A549 (cell line): ENCODE data around the gene TMEM240. TPM values are rescaled to one million over a fixed set of nuclear protein-coding genes. Genes with fewer than 3 reads are reported as not detected.

Experiments used
- ATAC-seq, 2 experiments: fragments of 200-7000 bp in 1 of 2; fragments of >200 bp in 1 of 2; cut with Nextera tagmentation in 1 of 2; cut with Tn5 transposase in 1 of 2; 3 replicates each; pipeline versions ENCODE4 v1.8.0 to v1.9.1; 2018 to 2020; ENCODE audit warnings: mild to moderate bottlenecking in 1 of 2, moderate library complexity in 1 of 2
- CTCF ChIA-PET: fragments of 300-600 bp; sonication (Branson Sonifier 250); formaldehyde crosslinking; extraction: SDS; loops from one replicate; lab custom pipeline; 2021; ENCODE audit warnings: antibody characterized with exemption, inconsistent platforms; lab: Yijun Ruan, JAX
- POLR2A ChIA-PET: fragments of 350-600 bp; formaldehyde crosslinking; extraction: SDS; loops from one replicate; lab custom pipeline; 2021; ENCODE audit warnings: antibody characterized with exemption, inconsistent platforms; lab: Yijun Ruan, JAX
- DNase-seq, 2 experiments: peaks; one replicate each; pipeline versions ENCODE4 v3.0.0 to v3.0.0-alpha.2; 2011 to 2016; ENCODE audit warnings: low read depth in 1 of 2, low spot score in 1 of 2
- FAIRE-seq: peaks from 2 replicates; lab custom pipeline; 2011; peaks lifted over from hg19 to GRCh38; lab: Jason Lieb, UNC
- H3K27ac ChIP-seq, 2 experiments: fragments of >200 bp; sonication (Bioruptor Twin); formaldehyde crosslinking; 3 replicates each; pipeline ENCODE4 v1.5.1; 2016 to 2017
- H3K4me1 ChIP-seq: fragments of >200 bp; sonication (Bioruptor Twin); formaldehyde crosslinking; 3 replicates; pipeline ENCODE4 v1.6.1; 2016
- H3K4me2 ChIP-seq: fragments of >200 bp; sonication (Bioruptor Twin); formaldehyde crosslinking; 3 replicates; pipeline ENCODE4 v1.6.1; 2016
- H3K4me3 ChIP-seq: fragments of >200 bp; sonication (Bioruptor Twin); formaldehyde crosslinking; 3 replicates; pipeline ENCODE4 v1.5.1; 2016
- H3K9me3 ChIP-seq: fragments of >200 bp; sonication (Bioruptor Twin); formaldehyde crosslinking; 3 replicates; pipeline ENCODE4 v1.6.1; 2016
- CHD2 ChIP-seq: fragments of 150-350 bp; IDR thresholded peaks from 2 replicates; pipeline ENCODE4 v1.6.1; 2014; ENCODE audit warnings: low read length; ENCODE audit not compliant: partially characterized antibody
- EHF ChIP-seq: fragments of 250-450 bp; sonication (Bioruptor Pico); IDR thresholded peaks from 2 replicates; pipeline ENCODE4 v1.5.0; 2020; ENCODE audit warnings: mild to moderate bottlenecking
- EHMT2 ChIP-seq: fragments of 200-600 bp; sonication (generic); IDR thresholded peaks from 2 replicates; pipeline ENCODE4 v1.6.1; 2016; ENCODE audit warnings: antibody characterized with exemption, low read depth, mild to moderate bottlenecking, moderate library complexity
- EP300 ChIP-seq, 2 experiments: fragments of >200 bp; sonication (Bioruptor Twin); formaldehyde crosslinking; IDR thresholded peaks; 2 replicates in 1 of 2; 3 replicates in 1 of 2; pipeline ENCODE4 v1.6.1; 2016 to 2017
- FOSB ChIP-seq: fragments of 250-450 bp; sonication (Bioruptor Pico); IDR thresholded peaks from 2 replicates; pipeline ENCODE4 v1.5.0; 2020; ENCODE audit warnings: mild to moderate bottlenecking, moderate library complexity
- FOXS1 ChIP-seq: fragments of 250-450 bp; sonication (Bioruptor Pico); IDR thresholded peaks from 2 replicates; pipeline ENCODE4 v1.5.0; 2020; ENCODE audit warnings: mild to moderate bottlenecking, moderate library complexity
- GATA3 ChIP-seq: IDR thresholded peaks from 2 replicates; pipeline ENCODE4 v1.6.1; 2012; ENCODE audit warnings: borderline replicate concordance
- HDAC2 ChIP-seq: fragments of 200-600 bp; sonication (generic); IDR thresholded peaks from 2 replicates; pipeline ENCODE4 v1.6.1; 2016
- HEYL ChIP-seq: fragments of 250-450 bp; sonication (Bioruptor Pico); IDR thresholded peaks from 2 replicates; pipeline ENCODE4 v1.8.0; 2021; ENCODE audit warnings: mild to moderate bottlenecking, moderate library complexity
- HOXB13 ChIP-seq: fragments of 250-450 bp; sonication (Bioruptor Pico); IDR thresholded peaks from 2 replicates; pipeline ENCODE4 v1.5.0; 2020; ENCODE audit warnings: low read depth, mild to moderate bottlenecking, moderate library complexity
- JUN ChIP-seq, 2 experiments: fragments of >200 bp; sonication (Bioruptor Twin); formaldehyde crosslinking; IDR thresholded peaks; 2 replicates in 1 of 2; 3 replicates in 1 of 2; pipeline ENCODE4 v1.6.1; 2016 to 2017
- JUNB ChIP-seq: fragments of >200 bp; sonication (Bioruptor Twin); formaldehyde crosslinking; IDR thresholded peaks from 2 replicates; pipeline ENCODE4 v1.6.1; 2016
- MAFK ChIP-seq: fragments of 450-650 bp; IDR thresholded peaks from 2 replicates; pipeline ENCODE4 v1.6.1; 2014; ENCODE audit not compliant: partially characterized antibody
- MAZ ChIP-seq: fragments of 150-350 bp; IDR thresholded peaks from 2 replicates; pipeline ENCODE4 v1.6.1; 2014; ENCODE audit warnings: antibody characterized with exemption, low read depth, low read length, borderline replicate concordance
- NFE2L2 ChIP-seq: fragments of 150-350 bp; conservative IDR thresholded peaks from 2 replicates; pipeline ENCODE4 v1.6.1; 2014; ENCODE audit warnings: low read length
- PHF8 ChIP-seq: fragments of 200-600 bp; sonication (generic); IDR thresholded peaks from 2 replicates; pipeline ENCODE4 v1.6.1; 2016; ENCODE audit warnings: low read depth, mild to moderate bottlenecking, antibody characterized with exemption, moderate library complexity, borderline replicate concordance
- POLR2A ChIP-seq: IDR thresholded peaks from 2 replicates; pipeline ENCODE4 v1.6.1; 2012; ENCODE audit warnings: mild to moderate bottlenecking, low read length
- RAD21 ChIP-seq, 2 experiments: fragments of >200 bp in 1 of 2; sonication (Bioruptor Twin) in 1 of 2; formaldehyde crosslinking in 1 of 2; IDR thresholded peaks in 1 of 2; conservative IDR thresholded peaks in 1 of 2; 2 replicates in 1 of 2; 3 replicates in 1 of 2; pipeline ENCODE4 v1.6.1; 2012 to 2018; ENCODE audit warnings: inconsistent platforms in 1 of 2
- RNF2 ChIP-seq: fragments of 200-600 bp; sonication (generic); IDR thresholded peaks from 2 replicates; pipeline ENCODE4 v1.6.1; 2016; ENCODE audit warnings: low read depth, mild to moderate bottlenecking, antibody characterized with exemption, moderate library complexity, borderline replicate concordance
- SMC3 ChIP-seq: fragments of >200 bp; sonication (Bioruptor Twin); formaldehyde crosslinking; IDR thresholded peaks from 3 replicates; pipeline ENCODE4 v1.6.1; 2018; ENCODE audit warnings: inconsistent platforms
- SREBF2 ChIP-seq: fragments of 450-650 bp; IDR thresholded peaks from 2 replicates; pipeline ENCODE4 v1.6.1; 2014; ENCODE audit warnings: mild to moderate bottlenecking, moderate library complexity
- ZC3H11A ChIP-seq: fragments of 450-650 bp; IDR thresholded peaks from 2 replicates; pipeline ENCODE4 v1.6.1; 2014; ENCODE audit warnings: antibody characterized with exemption, mild to moderate bottlenecking
- ZFP36 ChIP-seq: fragments of 450-650 bp; IDR thresholded peaks from 2 replicates; pipeline ENCODE4 v1.6.1; 2014; ENCODE audit warnings: borderline replicate concordance; ENCODE audit not compliant: partially characterized antibody
- ZNF302 ChIP-seq: fragments of 250-450 bp; sonication (Bioruptor Pico); IDR thresholded peaks from 2 replicates; pipeline ENCODE4 v1.9.0; 2021; ENCODE audit warnings: inconsistent platforms, mild to moderate bottlenecking, moderate library complexity
- ZSCAN20 ChIP-seq: fragments of 250-450 bp; sonication (Bioruptor Pico); IDR thresholded peaks from 2 replicates; pipeline ENCODE4 v1.8.0; 2022; ENCODE audit warnings: mild to moderate bottlenecking, moderate library complexity
- WGBS: methylation state at CpG from one replicate; pipeline ENCODE4 v1.1.6; 2017; ENCODE audit errors: missing lambda C conversion rate; 5-methylcytosine and 5-hydroxymethylcytosine counted together
- polyA plus RNA-seq, 4 experiments: library from polyadenylated mRNA; depleted of rRNA in 3 of 4; stranded (reverse); fragments of >200 nt; fragmentation: RNase III in 1 of 4; extraction: RNeasy Plus Mini Kit Qiagen cat#74134 plus additional on column Dnase treatment in 1 of 4; gene quantifications; 2 replicates in 3 of 4; 3 replicates in 1 of 4; pipeline ENCODE4 v1.2.3, GENCODE V29; 2011 to 2017
- TF ChIP-seq, protein P1 (sequence below): fragments of >200 bp; sonication (Bioruptor Twin); formaldehyde crosslinking; IDR thresholded peaks from 3 replicates; pipeline ENCODE4 v1.6.1; 2016
- TF ChIP-seq, protein P2 (sequence below): fragments of 250-450 bp; sonication (Bioruptor Pico); IDR thresholded peaks from 2 replicates; pipeline ENCODE4 v1.5.0; 2021; ENCODE audit warnings: mild to moderate bottlenecking, moderate library complexity, borderline replicate concordance
- TF ChIP-seq, protein P3 (sequence below): IDR thresholded peaks from 2 replicates; pipeline ENCODE4 v1.6.1; 2012
- TF ChIP-seq, protein P4 (sequence below): IDR thresholded peaks from 2 replicates; pipeline ENCODE4 v1.6.1; 2012; ENCODE audit warnings: low read depth, borderline replicate concordance
- TF ChIP-seq, protein P5 (sequence below): fragments of 450-650 bp; IDR thresholded peaks from 2 replicates; pipeline ENCODE4 v1.6.1; 2014; ENCODE audit warnings: antibody characterized with exemption

Gene TMEM240
- polyA plus RNA-seq, 2 of the 4 experiments (the other 2 are of a cell fraction), result 0.14 to 1.1 TPM

DNA sequence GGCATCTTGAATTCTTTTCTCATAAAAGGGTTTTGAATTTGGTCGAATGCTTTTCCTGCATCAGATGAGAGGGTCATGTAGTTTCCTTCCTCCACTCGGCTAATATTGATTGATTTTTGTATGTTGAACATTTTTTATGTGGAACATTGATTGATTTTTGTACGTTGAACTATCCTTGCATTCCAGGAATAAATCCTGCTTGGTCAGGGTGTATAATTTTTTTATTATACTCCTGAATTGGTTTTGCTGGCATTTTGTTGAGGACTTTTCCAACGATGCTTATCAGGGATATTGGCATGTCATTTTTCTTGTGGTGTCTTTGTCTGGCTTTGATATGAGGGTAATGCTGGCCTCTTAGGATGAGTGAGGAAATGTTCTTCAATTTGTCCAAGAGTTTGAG, 8.5 kb downstream of the TMEM240 start:
- CTCF ChIA-PET, result no interaction called here

DNA sequence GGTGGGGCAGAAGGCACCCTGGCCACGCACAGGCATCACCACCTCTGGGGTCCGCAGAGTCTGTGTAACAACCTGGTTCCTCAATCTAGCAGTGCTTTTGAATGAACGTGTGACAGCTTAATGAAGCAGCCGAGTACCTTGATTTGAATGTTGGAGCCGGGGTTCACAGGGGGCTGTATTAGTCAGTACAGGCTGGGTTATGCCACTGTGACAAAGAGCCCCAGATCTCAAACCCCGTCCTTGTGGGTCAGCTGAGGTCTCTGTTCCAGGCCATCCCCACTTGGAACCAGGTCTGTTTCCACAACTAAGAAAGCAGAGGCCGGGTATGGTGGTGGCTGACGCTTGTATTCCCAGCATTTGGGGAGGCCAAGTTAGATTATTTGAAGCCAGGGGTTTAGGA, 10.5 kb downstream of the TMEM240 start:
- FAIRE-seq, result no peak
- no peak for DNase-seq
- CTCF ChIA-PET, result no interaction called here
- no peak for TF ChIP-seq ZFP36
- no peak for TF ChIP-seq SMC3
- no peak for TF ChIP-seq FOSB (CRISPR knock-in tag)
- TF ChIP-seq, protein P1, sequence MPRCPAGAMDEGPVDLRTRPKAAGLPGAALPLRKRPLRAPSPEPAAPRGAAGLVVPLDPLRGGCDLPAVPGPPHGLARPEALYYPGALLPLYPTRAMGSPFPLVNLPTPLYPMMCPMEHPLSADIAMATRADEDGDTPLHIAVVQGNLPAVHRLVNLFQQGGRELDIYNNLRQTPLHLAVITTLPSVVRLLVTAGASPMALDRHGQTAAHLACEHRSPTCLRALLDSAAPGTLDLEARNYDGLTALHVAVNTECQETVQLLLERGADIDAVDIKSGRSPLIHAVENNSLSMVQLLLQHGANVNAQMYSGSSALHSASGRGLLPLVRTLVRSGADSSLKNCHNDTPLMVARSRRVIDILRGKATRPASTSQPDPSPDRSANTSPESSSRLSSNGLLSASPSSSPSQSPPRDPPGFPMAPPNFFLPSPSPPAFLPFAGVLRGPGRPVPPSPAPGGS, result no peak
- TF ChIP-seq FOXS1 (CRISPR knock-in tag), result no peak
- TF ChIP-seq MAZ, result no peak
- TF ChIP-seq HOXB13, result no peak
- TF ChIP-seq, protein P2, sequence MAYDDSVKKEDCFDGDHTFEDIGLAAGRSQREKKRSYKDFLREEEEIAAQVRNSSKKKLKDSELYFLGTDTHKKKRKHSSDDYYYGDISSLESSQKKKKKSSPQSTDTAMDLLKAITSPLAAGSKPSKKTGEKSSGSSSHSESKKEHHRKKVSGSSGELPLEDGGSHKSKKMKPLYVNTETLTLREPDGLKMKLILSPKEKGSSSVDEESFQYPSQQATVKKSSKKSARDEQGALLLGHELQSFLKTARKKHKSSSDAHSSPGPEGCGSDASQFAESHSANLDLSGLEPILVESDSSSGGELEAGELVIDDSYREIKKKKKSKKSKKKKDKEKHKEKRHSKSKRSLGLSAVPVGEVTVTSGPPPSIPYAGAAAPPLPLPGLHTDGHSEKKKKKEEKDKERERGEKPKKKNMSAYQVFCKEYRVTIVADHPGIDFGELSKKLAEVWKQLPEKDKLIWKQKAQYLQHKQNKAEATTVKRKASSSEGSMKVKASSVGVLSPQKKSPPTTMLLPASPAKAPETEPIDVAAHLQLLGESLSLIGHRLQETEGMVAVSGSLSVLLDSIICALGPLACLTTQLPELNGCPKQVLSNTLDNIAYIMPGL (CRISPR knock-in tag), result no peak
- TF ChIP-seq, protein P3, sequence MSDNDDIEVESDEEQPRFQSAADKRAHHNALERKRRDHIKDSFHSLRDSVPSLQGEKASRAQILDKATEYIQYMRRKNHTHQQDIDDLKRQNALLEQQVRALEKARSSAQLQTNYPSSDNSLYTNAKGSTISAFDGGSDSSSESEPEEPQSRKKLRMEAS, result no peak
- TF ChIP-seq HEYL, result no peak
- no peak for TF ChIP-seq RNF2
- TF ChIP-seq EP300 (IDR thresholded peaks at IDR 0.05), result no peak
- no peak for TF ChIP-seq RAD21 (conservative IDR thresholded peaks at IDR 0.05 in 1 of 2, IDR thresholded peaks at IDR 0.05 in 1 of 2)
- TF ChIP-seq CHD2, result no peak
- TF ChIP-seq, protein P4, sequence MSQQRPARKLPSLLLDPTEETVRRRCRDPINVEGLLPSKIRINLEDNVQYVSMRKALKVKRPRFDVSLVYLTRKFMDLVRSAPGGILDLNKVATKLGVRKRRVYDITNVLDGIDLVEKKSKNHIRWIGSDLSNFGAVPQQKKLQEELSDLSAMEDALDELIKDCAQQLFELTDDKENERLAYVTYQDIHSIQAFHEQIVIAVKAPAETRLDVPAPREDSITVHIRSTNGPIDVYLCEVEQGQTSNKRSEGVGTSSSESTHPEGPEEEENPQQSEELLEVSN, result no peak
- TF ChIP-seq EHF (CRISPR knock-in tag), result no peak
- TF ChIP-seq JUNB, result no peak
- TF ChIP-seq ZC3H11A, result no peak
- TF ChIP-seq PHF8, result no peak
- no peak for TF ChIP-seq HDAC2
- no peaks in the 10 kb centered on the region; the same call in 2 of the 3 replicates for H3K9me3 ChIP-seq
- H3K4me3 ChIP-seq, result no peak overlapping the region
- no peaks in the 10 kb centered on the region for H3K4me1 ChIP-seq
- POLR2A ChIA-PET, result no interaction called here
- no peak overlapping the region for H3K4me2 ChIP-seq
- no peak for ATAC-seq
- 87% methylated on average over 3 of the region's 8 CpGs for WGBS
- H3K27ac ChIP-seq, result no peak overlapping the region

More for the DNA sequence above, 8.5 kb downstream of the TMEM240 start:
- TF ChIP-seq HDAC2 (no peak), EP300 (IDR thresholded peaks at IDR 0.05) (no peak), GATA3 (no peak), ZSCAN20 (no peak), SREBF2 (no peak), MAFK (no peak), NFE2L2 (no peak), JUN (IDR thresholded peaks at IDR 0.05) (no peak), POLR2A (no peak), CHD2 (no peak), ZNF302 (no peak), RNF2 (no peak), ZFP36 (no peak), EHMT2 (no peak), ZC3H11A (no peak)
- TF ChIP-seq, protein P5, sequence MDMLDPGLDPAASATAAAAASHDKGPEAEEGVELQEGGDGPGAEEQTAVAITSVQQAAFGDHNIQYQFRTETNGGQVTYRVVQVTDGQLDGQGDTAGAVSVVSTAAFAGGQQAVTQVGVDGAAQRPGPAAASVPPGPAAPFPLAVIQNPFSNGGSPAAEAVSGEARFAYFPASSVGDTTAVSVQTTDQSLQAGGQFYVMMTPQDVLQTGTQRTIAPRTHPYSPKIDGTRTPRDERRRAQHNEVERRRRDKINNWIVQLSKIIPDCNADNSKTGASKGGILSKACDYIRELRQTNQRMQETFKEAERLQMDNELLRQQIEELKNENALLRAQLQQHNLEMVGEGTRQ, result no peak
- TF ChIP-seq, protein P3, result no peak
- no peaks in the 10 kb centered on the region for H3K4me1 ChIP-seq
- no peak for ATAC-seq
- H3K4me3 ChIP-seq, result no peak overlapping the region
- DNase-seq, result no peak
- POLR2A ChIA-PET, result no interaction called here
- no peak for FAIRE-seq
- WGBS, result 94% methylated on average over 4 of the region's 4 CpGs
- H3K27ac ChIP-seq, result no peak overlapping the region
- no peaks in the 10 kb centered on the region; the same call in 2 of the 3 replicates for H3K9me3 ChIP-seq
- H3K4me2 ChIP-seq, result no peak overlapping the region
